D341Med (cell line): ENCODE measurements around the gene PRSS57.

ENCODE experiments used
- DNase-seq: peaks from one replicate; pipeline ENCODE4 v3.0.0; 2012; ENCODE audit warnings: low spot score

The PRSS57 gene

DNA sequence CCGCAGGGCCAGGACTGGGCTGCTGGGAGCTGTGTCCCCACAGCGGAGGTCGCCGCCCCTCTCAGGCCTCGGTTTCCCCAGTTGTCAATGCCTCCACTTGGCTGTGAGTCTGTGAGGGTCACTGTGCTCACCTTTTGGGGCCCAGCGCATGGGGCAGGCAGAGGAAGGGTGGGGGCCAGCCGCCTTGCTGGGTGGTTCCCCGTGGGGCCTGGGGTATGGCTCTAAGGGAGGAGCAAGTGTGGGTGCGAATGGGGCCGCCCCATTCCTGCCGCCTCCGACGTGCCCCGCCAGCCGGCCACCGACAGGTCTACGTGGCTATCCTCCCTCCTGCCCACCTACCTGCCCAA lies 56.4 kb downstream of the PRSS57 start:
- no peak for DNase-seq
